GM23338 (cell line): ENCODE results near the gene PAX5. TPM values are rescaled to one million over a fixed set of nuclear protein-coding genes. Genes with fewer than 3 reads are reported as not detected.

Source experiments
- ATAC-seq: fragments of 200-7000 bp; cut with Tn5 transposase; 3 replicates; pipeline ENCODE4 v1.9.1; 2020
- DNase-seq: peaks from one replicate; pipeline ENCODE4 v3.0.0-alpha.2; 2015; ENCODE audit warnings: low spot score
- H2AFZ ChIP-seq: fragments of 200-600 bp; sonication (generic); 2 replicates; pipeline ENCODE4 v1.8.0; 2016; ENCODE audit warnings: antibody characterized with exemption, mild to moderate bottlenecking, moderate library complexity
- H3F3A ChIP-seq: fragments of 200-600 bp; sonication (generic); replicated peaks from 2 replicates; pipeline ENCODE4 v1.8.0; 2017; ENCODE audit warnings: antibody characterized with exemption, mixed run types, low read depth
- H3K27ac ChIP-seq: fragments of 200-600 bp; sonication (generic); 2 replicates; pipeline ENCODE4 v1.6.1; 2016; ENCODE audit warnings: low read depth
- H3K27me3 ChIP-seq: fragments of 200-600 bp; sonication (generic); 2 replicates; pipeline ENCODE4 v1.8.0; 2016; ENCODE audit warnings: mild to moderate bottlenecking, mixed run types, moderate library complexity; ENCODE audit not compliant: insufficient read depth
- H3K36me3 ChIP-seq: fragments of 200-600 bp; sonication (generic); 2 replicates; pipeline ENCODE4 v1.8.0; 2016; ENCODE audit warnings: mild to moderate bottlenecking; ENCODE audit not compliant: insufficient read depth
- H3K4me1 ChIP-seq: fragments of 200-600 bp; sonication (generic); 2 replicates; pipeline ENCODE4 v1.8.0; 2016; ENCODE audit warnings: mild to moderate bottlenecking, moderate library complexity; ENCODE audit not compliant: insufficient read depth
- H3K4me2 ChIP-seq: fragments of 200-600 bp; sonication (generic); 2 replicates; pipeline ENCODE4 v1.7.1; 2017; ENCODE audit warnings: mixed run types
- H3K4me3 ChIP-seq: fragments of 200-600 bp; sonication (generic); 2 replicates; pipeline ENCODE4 v1.6.1; 2016; ENCODE audit warnings: mixed run types
- H3K79me2 ChIP-seq: fragments of 200-600 bp; sonication (generic); replicated peaks from 2 replicates; pipeline ENCODE4 v1.8.0; 2017; ENCODE audit warnings: mild to moderate bottlenecking; ENCODE audit not compliant: insufficient read depth
- H3K9me2 ChIP-seq: fragments of 200-600 bp; sonication (generic); 2 replicates; pipeline ENCODE4 v1.8.0; 2017; ENCODE audit not compliant: insufficient read depth
- H4K20me1 ChIP-seq: fragments of 200-600 bp; sonication (generic); replicated peaks from 2 replicates; pipeline ENCODE4 v1.8.0; 2017; ENCODE audit warnings: mild to moderate bottlenecking; ENCODE audit not compliant: insufficient read depth
- H3K27ac Mint-ChIP-seq: 2 replicates; pipeline ENCODE4 v1.8.0; 2020; ENCODE audit warnings: inconsistent platforms, mild to moderate bottlenecking, moderate library complexity, mixed read lengths
- H3K27me3 Mint-ChIP-seq: 3 replicates; pipeline ENCODE4 v1.8.0; 2022; ENCODE audit warnings: low read depth, mild to moderate bottlenecking, moderate library complexity, mixed read lengths, inconsistent platforms; ENCODE audit not compliant: insufficient read depth, poor library complexity
- H3K36me3 Mint-ChIP-seq: 3 replicates; pipeline ENCODE4 v1.8.0; 2021; ENCODE audit warnings: low read depth, mild to moderate bottlenecking, inconsistent platforms, moderate library complexity, mixed read lengths
- H3K4me1 Mint-ChIP-seq: 3 replicates; pipeline ENCODE4 v1.8.0; 2020; ENCODE audit warnings: mild to moderate bottlenecking, inconsistent platforms, mixed read lengths
- H3K4me3 Mint-ChIP-seq: 3 replicates; pipeline ENCODE4 v1.8.0; 2021; ENCODE audit warnings: moderate library complexity, mild to moderate bottlenecking, inconsistent platforms, mixed read lengths
- H3K9me3 Mint-ChIP-seq: 3 replicates; pipeline ENCODE4 v1.8.0; 2020; ENCODE audit warnings: moderate library complexity, mild to moderate bottlenecking, inconsistent platforms, mixed read lengths
- CREB1 ChIP-seq: fragments of 250-450 bp; sonication (Bioruptor Pico); IDR thresholded peaks from 2 replicates; pipeline ENCODE4 v1.5.0; 2020; ENCODE audit warnings: low read depth, mild to moderate bottlenecking, moderate library complexity
- EZH2phosphoT487 ChIP-seq: fragments of 200-600 bp; sonication (generic); IDR thresholded peaks from one replicate; pipeline ENCODE4 v1.8.1; 2018; ENCODE audit warnings: antibody characterized with exemption; ENCODE audit not compliant: unreplicated experiment
- JUNB ChIP-seq: IDR thresholded peaks from one replicate; pipeline ENCODE4 v1.6.1; 2016; ENCODE audit warnings: antibody characterized with exemption; ENCODE audit not compliant: unreplicated experiment
- NANOG ChIP-seq: IDR thresholded peaks from 2 replicates; pipeline ENCODE4 v1.6.1; 2016; ENCODE audit warnings: antibody characterized with exemption, borderline replicate concordance
- POLR2AphosphoS5 ChIP-seq: IDR thresholded peaks from 2 replicates; pipeline ENCODE4 v1.6.1; 2016; ENCODE audit warnings: antibody characterized with exemption, low read depth
- STAT1 ChIP-seq: IDR thresholded peaks from one replicate; pipeline ENCODE4 v1.6.1; 2016; ENCODE audit warnings: antibody characterized with exemption; ENCODE audit not compliant: unreplicated experiment
- ZNF114 ChIP-seq: fragments of 250-450 bp; sonication (Bioruptor Pico); IDR thresholded peaks from 2 replicates; pipeline ENCODE4 v1.5.0; 2020; ENCODE audit warnings: mild to moderate bottlenecking, moderate library complexity
- ZNF331 ChIP-seq: fragments of 250-450 bp; sonication (Bioruptor Pico); IDR thresholded peaks from 2 replicates; pipeline ENCODE4 v1.5.0; 2020; ENCODE audit warnings: low read depth, mild to moderate bottlenecking, moderate library complexity
- polyA plus RNA-seq: library from polyadenylated mRNA; unstranded; fragments of >200 nt; fragmentation: Nextera tagmentation; extraction: Ambion mirVana; gene quantifications from 2 replicates; pipeline ENCODE4 v1.2.1, GENCODE V29; 2016
- total RNA-seq: library from RNA; depleted of rRNA; stranded (reverse); fragments of >200 nt; shearing (Covaris generic); gene quantifications from 2 replicates; pipeline ENCODE4 v1.2.3, GENCODE V29; 2014
- TF ChIP-seq, protein P1 (sequence below): fragments of 250-450 bp; sonication (Bioruptor Pico); IDR thresholded peaks from 2 replicates; pipeline ENCODE4 v1.5.0; 2020; ENCODE audit warnings: mild to moderate bottlenecking, moderate library complexity
- TF ChIP-seq, protein P2 (sequence below): IDR thresholded peaks from 2 replicates; pipeline ENCODE4 v1.6.1; 2016; ENCODE audit warnings: antibody characterized with exemption
- TF ChIP-seq, protein P3 (sequence below), 2 experiments: fragments of 200-600 bp in 1 of 2; sonication (generic) in 1 of 2; conservative IDR thresholded peaks; 2 replicates each; pipeline versions ENCODE4 v1.5.1 to v1.6.1; 2016 to 2017; ENCODE audit warnings: antibody characterized with exemption in 2 of 2, low read depth in 2 of 2, mild to moderate bottlenecking in 2 of 2, moderate library complexity in 1 of 2

The PAX5 gene
- total and polyA plus RNA-seq, 2 experiments from 2014 or later = 0.17 to 0.60 TPM

DNA sequence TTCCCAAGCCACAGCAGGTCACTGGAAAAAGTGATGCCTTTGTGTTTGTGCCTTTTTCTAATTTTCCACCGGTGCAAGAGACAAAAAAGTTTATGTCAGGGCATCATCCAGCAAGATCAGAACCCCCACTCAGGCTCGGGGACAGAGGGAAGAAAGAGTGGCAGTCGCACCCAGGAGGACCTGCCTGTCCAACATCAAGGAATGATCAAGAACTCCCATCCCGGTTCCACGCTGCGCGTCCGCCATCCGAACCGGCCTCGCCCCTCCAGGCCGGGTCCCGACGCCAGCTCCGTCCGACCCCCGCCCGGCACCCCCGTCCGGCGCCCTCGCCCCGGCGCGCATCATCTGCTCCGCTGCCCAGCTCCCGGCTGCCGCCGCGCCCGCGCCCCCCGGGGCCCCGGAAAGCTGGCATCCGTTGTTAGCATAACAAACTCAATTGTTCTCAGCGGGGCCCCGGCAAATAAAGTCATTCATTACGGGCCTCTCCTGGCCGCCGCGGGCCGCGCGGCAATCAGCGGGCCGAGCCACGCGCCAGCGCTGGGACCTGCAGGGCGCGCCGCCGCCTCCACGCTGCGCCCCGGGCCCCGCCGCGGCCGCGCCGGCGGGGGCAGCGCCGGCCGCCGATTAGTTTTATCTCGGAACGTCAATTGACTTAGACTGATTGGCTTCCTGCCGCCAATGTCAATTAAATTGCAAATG, 48.1 kb downstream of the PAX5 start (continued):
- TF ChIP-seq, protein P1, sequence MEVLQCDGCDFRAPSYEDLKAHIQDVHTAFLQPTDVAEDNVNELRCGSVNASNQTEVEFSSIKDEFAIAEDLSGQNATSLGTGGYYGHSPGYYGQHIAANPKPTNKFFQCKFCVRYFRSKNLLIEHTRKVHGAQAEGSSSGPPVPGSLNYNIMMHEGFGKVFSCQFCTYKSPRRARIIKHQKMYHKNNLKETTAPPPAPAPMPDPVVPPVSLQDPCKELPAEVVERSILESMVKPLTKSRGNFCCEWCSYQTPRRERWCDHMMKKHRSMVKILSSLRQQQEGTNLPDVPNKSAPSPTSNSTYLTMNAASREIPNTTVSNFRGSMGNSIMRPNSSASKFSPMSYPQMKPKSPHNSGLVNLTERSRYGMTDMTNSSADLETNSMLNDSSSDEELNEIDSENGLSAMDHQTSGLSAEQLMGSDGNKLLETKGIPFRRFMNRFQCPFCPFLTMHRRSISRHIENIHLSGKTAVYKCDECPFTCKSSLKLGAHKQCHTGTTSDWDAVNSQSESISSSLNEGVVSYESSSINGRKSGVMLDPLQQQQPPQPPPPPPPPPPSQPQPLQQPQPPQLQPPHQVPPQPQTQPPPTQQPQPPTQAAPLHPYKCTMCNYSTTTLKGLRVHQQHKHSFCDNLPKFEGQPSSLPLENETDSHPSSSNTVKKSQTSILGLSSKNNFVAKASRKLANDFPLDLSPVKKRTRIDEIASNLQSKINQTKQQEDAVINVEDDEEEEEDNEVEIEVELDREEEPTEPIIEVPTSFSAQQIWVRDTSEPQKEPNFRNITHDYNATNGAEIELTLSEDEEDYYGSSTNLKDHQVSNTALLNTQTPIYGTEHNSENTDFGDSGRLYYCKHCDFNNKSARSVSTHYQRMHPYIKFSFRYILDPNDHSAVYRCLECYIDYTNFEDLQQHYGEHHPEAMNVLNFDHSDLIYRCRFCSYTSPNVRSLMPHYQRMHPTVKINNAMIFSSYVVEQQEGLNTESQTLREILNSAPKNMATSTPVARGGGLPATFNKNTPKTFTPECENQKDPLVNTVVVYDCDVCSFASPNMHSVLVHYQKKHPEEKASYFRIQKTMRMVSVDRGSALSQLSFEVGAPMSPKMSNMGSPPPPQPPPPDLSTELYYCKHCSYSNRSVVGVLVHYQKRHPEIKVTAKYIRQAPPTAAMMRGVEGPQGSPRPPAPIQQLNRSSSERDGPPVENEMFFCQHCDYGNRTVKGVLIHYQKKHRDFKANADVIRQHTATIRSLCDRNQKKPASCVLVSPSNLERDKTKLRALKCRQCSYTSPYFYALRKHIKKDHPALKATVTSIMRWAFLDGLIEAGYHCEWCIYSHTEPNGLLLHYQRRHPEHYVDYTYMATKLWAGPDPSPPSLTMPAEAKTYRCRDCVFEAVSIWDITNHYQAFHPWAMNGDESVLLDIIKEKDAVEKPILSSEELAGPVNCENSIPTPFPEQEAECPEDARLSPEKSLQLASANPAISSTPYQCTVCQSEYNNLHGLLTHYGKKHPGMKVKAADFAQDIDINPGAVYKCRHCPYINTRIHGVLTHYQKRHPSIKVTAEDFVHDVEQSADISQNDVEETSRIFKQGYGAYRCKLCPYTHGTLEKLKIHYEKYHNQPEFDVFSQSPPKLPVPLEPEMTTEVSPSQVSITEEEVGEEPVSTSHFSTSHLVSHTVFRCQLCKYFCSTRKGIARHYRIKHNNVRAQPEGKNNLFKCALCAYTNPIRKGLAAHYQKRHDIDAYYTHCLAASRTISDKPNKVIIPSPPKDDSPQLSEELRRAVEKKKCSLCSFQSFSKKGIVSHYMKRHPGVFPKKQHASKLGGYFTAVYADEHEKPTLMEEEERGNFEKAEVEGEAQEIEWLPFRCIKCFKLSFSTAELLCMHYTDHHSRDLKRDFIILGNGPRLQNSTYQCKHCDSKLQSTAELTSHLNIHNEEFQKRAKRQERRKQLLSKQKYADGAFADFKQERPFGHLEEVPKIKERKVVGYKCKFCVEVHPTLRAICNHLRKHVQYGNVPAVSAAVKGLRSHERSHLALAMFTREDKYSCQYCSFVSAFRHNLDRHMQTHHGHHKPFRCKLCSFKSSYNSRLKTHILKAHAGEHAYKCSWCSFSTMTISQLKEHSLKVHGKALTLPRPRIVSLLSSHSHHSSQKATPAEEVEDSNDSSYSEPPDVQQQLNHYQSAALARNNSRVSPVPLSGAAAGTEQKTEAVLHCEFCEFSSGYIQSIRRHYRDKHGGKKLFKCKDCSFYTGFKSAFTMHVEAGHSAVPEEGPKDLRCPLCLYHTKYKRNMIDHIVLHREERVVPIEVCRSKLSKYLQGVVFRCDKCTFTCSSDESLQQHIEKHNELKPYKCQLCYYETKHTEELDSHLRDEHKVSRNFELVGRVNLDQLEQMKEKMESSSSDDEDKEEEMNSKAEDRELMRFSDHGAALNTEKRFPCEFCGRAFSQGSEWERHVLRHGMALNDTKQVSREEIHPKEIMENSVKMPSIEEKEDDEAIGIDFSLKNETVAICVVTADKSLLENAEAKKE = no peak
- TF ChIP-seq ZNF331 (CRISPR knock-in tag) (no peak), NANOG (no peak)
- TF ChIP-seq, protein P2, sequence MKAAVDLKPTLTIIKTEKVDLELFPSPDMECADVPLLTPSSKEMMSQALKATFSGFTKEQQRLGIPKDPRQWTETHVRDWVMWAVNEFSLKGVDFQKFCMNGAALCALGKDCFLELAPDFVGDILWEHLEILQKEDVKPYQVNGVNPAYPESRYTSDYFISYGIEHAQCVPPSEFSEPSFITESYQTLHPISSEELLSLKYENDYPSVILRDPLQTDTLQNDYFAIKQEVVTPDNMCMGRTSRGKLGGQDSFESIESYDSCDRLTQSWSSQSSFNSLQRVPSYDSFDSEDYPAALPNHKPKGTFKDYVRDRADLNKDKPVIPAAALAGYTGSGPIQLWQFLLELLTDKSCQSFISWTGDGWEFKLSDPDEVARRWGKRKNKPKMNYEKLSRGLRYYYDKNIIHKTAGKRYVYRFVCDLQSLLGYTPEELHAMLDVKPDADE = no peak

- H3K36me3 Mint-ChIP-seq = no peaks in the 10 kb centered on the region
- Histone ChIP-seq H3K27me3 (peaks cover 91% of the 10 kb centered on the region), H3K4me1 (peaks cover 26% of the 10 kb centered on the region), H3K4me2 (peak overlapping the region; percentile 78), H2AFZ (no peak overlapping the region), H3K9me2 (no peaks in the 10 kb centered on the region), H3K79me2 (no peaks in the 10 kb centered on the region), H3K4me3 (peak overlapping the region; percentile 75), H3K27ac (no peak overlapping the region), H3F3A (peaks cover 3% of the 10 kb centered on the region; the same call in 1 of the 2 replicates), H3K36me3 (no peaks in the 10 kb centered on the region), H4K20me1 (0 out of 2 replicates have a peak, but pooled peaks cover 11% of the 10 kb centered on the region)
- H3K4me3 Mint-ChIP-seq = peak overlapping the region; percentile 68
- peaks cover 76% of the 10 kb centered on the region for H3K27me3 Mint-ChIP-seq
- no peak for DNase-seq
- H3K9me3 Mint-ChIP-seq = no peaks in the 10 kb centered on the region
- H3K27ac Mint-ChIP-seq = no peak overlapping the region
- peak; percentile 12 for ATAC-seq
- H3K4me1 Mint-ChIP-seq = peaks cover 28% of the 10 kb centered on the region
- TF ChIP-seq JUNB (no peak), ZNF114 (CRISPR knock-in tag) (no peak), STAT1 (no peak), CREB1 (no peak), NANOG (no peak), POLR2AphosphoS5 (no peak), ZNF331 (CRISPR knock-in tag) (no peak), EZH2phosphoT487 (no peak)
- TF ChIP-seq, protein P2 = no peak
- TF ChIP-seq, protein P3, sequence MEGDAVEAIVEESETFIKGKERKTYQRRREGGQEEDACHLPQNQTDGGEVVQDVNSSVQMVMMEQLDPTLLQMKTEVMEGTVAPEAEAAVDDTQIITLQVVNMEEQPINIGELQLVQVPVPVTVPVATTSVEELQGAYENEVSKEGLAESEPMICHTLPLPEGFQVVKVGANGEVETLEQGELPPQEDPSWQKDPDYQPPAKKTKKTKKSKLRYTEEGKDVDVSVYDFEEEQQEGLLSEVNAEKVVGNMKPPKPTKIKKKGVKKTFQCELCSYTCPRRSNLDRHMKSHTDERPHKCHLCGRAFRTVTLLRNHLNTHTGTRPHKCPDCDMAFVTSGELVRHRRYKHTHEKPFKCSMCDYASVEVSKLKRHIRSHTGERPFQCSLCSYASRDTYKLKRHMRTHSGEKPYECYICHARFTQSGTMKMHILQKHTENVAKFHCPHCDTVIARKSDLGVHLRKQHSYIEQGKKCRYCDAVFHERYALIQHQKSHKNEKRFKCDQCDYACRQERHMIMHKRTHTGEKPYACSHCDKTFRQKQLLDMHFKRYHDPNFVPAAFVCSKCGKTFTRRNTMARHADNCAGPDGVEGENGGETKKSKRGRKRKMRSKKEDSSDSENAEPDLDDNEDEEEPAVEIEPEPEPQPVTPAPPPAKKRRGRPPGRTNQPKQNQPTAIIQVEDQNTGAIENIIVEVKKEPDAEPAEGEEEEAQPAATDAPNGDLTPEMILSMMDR (conservative IDR thresholded peaks at IDR 0.05; ENCODE audit: low read depth in 2 of 2) = no peak
Observed at GRCh38 chr9:36985061-36985768, 48.9 kb downstream of the PAX5 start.
